WERI-Rb-1 (cell line): ENCODE data around the gene LBR.

Source experiments
- DNase-seq: peaks from one replicate; pipeline ENCODE4 v3.0.0-alpha.2; 2020
- H3K27ac ChIP-seq: fragments of 250-450 bp; sonication (Bioruptor Pico); 2 replicates; pipeline ENCODE4 v1.5.1; 2020; ENCODE audit warnings: mild to moderate bottlenecking, moderate library complexity
- H3K27me3 ChIP-seq: fragments of 250-450 bp; sonication (Bioruptor Pico); 2 replicates; pipeline ENCODE4 v1.5.1; 2021; ENCODE audit warnings: mild to moderate bottlenecking, low read depth, moderate library complexity; ENCODE audit not compliant: insufficient read depth, severe bottlenecking
- H3K36me3 ChIP-seq: fragments of 250-450 bp; sonication (Bioruptor Pico); 2 replicates; pipeline ENCODE4 v1.5.1; 2020; ENCODE audit warnings: mild to moderate bottlenecking, moderate library complexity
- H3K4me3 ChIP-seq: 2 replicates; pipeline ENCODE4 v1.5.1; 2011; ENCODE audit warnings: low read depth, mild to moderate bottlenecking, control low read depth, low read length
- H3K9me3 ChIP-seq: fragments of 250-450 bp; sonication (Bioruptor Pico); 2 replicates; pipeline ENCODE4 v1.5.1; 2021; ENCODE audit warnings: mild to moderate bottlenecking, moderate library complexity; ENCODE audit not compliant: severe bottlenecking
- TF ChIP-seq, protein P1 (sequence below): IDR thresholded peaks from 2 replicates; pipeline ENCODE4 v1.5.1; 2011; ENCODE audit warnings: low read depth, mild to moderate bottlenecking, control low read depth, inconsistent platforms, low read length

LBR gene

DNA sequence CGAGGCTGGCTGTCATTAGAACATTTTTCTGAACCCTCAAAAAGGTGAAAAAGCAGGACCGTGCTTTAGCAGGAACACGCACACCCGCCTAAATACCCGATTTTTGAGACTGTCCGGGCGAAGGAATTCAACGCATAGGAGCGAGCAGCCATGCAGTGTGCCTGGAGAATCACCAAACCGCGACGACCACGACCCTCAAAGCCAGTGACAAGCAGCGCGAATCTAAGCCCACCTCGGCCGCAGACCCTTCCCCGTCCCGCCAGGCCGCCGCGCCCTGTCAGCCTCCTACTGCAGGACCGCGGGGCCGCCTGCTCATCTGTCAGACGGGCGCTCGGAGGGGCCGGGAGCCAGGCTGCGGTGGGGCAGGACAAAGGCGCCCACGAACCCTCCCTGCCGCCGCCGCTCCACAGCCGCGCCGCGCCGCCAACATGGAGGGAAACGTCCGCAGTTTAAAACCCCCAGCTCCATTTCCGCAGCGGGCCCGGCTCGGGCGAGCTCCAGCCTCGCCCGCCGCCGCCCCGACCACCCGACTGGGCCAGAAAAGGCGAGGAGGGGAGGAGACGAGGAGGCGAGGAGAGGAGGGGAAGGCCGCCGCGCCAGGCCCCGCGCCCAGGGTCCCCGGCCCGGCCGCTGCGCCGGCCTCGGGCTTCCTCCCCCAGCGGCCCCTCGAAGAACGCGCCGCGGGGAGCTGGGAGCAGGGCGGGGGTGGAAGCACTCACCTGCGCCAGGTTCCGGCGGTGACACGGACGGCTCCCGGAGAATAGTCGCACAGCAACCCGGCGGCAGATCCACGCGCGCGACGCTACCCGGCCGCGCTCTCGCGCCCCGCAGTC is at the start of gene LBR:
Gene LBR, minus strand, starts transcription at position 804 of the 833 bp plus-strand sequence. CDS start 3,963 bp downstream, outside the sequence.
- no peaks in the 10 kb centered on the region for H3K27me3 ChIP-seq
- peaks cover 4% of the 10 kb centered on the region; the same call in 1 of the 2 replicates for H3K36me3 ChIP-seq
- no peak for DNase-seq
- H3K9me3 ChIP-seq: no peaks in the 10 kb centered on the region
- peak within 1 kb of the TSS; percentile 79 for H3K4me3 ChIP-seq
- H3K27ac ChIP-seq: peak within 1 kb of the TSS; percentile 93
- TF ChIP-seq, protein P1, sequence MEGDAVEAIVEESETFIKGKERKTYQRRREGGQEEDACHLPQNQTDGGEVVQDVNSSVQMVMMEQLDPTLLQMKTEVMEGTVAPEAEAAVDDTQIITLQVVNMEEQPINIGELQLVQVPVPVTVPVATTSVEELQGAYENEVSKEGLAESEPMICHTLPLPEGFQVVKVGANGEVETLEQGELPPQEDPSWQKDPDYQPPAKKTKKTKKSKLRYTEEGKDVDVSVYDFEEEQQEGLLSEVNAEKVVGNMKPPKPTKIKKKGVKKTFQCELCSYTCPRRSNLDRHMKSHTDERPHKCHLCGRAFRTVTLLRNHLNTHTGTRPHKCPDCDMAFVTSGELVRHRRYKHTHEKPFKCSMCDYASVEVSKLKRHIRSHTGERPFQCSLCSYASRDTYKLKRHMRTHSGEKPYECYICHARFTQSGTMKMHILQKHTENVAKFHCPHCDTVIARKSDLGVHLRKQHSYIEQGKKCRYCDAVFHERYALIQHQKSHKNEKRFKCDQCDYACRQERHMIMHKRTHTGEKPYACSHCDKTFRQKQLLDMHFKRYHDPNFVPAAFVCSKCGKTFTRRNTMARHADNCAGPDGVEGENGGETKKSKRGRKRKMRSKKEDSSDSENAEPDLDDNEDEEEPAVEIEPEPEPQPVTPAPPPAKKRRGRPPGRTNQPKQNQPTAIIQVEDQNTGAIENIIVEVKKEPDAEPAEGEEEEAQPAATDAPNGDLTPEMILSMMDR: no peak

DNA sequence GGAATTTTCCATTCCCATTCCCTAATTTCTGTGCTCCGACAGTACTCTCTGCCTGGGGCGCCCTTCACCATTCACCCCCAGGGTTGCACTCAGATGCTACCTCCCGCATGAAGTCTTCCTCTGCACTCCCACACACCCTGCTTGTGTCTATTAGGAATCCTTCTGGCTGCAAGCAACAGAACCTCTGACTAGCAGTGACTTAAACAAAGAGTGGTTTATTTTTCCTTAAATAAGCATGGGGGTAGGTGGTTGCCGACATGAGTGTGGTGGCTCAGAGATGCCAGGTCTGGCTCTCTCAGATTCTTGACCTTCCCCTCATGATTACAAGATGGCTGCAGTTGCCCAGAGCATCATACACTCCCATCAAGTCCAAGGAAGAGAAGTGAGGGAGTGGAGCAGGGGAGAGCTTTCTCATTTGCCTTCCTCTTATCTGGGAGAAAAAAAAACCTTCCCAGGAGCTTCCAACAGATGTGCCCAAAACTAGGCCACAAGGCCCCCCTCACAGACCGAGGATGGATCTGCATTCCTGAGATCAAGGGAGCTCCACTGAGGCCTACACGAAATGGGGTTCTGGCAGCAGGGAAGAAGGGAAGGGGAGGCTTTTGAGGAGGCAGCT is 49.6 kb upstream of the LBR start:
- TF ChIP-seq, protein P1: no peak
- H3K4me3 ChIP-seq: no peak overlapping the region
- no peak overlapping the region for H3K27ac ChIP-seq
- no peak for DNase-seq
- no peaks in the 10 kb centered on the region for H3K9me3 ChIP-seq
- no peaks in the 10 kb centered on the region for H3K36me3 ChIP-seq
- H3K27me3 ChIP-seq: no peaks in the 10 kb centered on the region

DNA sequence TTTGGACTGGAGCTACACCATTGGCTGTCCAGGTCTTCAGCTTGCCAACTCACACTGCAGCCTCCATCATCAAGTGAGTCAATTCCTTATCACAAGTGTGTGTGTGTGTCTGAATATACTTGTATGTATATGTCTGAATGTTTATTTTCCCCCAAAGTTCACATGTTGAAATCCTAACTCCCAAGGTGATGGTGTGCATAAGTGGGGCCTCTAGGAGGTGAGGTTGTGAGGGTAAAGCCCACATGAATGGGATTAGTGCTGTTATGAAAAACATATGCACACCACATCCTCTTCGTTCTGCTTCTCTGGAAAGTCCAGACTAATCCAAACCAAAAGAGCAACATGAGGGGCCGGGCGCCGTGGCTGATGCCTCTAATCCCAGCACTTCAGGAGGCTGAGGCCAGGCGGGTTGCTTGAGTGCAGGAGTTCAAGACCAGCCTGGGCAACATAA is 48.7 kb upstream of the LBR start:
- Histone ChIP-seq H3K4me3 (no peak overlapping the region), H3K27ac (no peak overlapping the region), H3K9me3 (no peaks in the 10 kb centered on the region), H3K36me3 (no peaks in the 10 kb centered on the region), H3K27me3 (no peaks in the 10 kb centered on the region)
- no peak for DNase-seq
- TF ChIP-seq, protein P1: no peak

DNA sequence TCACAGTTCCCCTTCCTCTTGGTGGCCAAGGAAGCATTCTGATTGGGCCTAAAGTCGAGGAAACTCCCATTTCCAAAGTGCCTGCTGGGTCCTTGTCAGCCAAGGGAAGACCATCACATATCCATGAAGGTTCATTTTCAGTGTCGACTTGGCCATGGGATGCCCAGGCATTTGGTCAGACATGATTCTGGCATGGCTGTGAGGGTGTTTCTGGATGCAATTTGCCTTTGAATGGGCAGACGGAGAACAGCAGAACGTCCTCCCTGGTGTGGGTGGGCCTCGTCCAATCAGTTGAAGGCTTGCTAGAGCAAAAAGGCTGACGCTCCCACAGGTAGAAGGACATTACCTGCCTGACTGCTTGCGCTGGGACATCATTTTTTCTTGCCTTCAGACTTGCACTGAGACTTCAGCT is 48.3 kb upstream of the LBR start:
- TF ChIP-seq, protein P1: no peak
- DNase-seq: no peak
- H3K36me3 ChIP-seq: no peaks in the 10 kb centered on the region
- no peak overlapping the region for H3K27ac ChIP-seq
- H3K9me3 ChIP-seq: no peaks in the 10 kb centered on the region
- H3K27me3 ChIP-seq: no peaks in the 10 kb centered on the region
- H3K4me3 ChIP-seq: no peak overlapping the region

DNA sequence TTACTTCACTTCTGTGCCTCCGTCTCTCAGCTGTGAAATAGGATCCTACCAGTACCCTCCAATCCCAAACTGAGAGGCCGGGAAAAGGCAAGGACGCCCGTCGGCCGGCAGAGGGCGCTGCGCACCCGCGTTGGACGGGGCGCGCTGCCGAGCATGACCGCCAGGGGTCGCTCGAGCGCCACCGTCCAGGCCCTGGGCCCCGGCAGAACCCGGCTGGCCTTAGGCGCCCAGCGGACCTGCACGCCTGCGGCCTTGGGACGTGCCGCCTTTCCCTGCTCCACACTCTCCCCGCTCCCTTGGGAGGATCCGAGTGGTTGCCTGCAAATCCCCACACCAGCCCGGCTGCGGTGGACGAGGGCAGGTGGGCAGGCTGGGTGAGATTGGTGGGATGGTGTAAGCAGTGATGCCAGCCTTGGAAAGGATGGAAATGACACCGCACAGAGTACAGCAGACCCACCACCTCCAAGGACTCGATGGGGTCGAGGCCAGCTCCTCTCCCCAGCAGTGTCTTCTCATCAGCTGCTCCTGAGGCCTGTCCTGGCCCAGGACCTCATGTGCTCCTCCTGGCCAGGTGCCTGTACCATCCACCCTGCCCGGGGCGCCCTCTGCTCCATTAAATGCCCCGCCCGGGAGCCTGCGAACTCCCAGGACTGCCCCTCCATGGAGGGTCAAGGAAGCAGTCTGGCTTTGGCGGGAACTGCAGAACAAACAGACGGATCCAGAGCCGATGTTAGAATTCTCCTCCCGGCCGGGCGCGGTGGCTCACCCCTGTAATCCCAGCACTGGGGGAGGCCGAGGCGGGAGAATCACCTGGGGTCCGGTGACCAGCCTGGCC is 47.4 kb upstream of the LBR start:
- TF ChIP-seq, protein P1: peak; percentile 94
- no peaks in the 10 kb centered on the region for H3K27me3 ChIP-seq
- peak; percentile 28 for DNase-seq
- no peaks in the 10 kb centered on the region for H3K36me3 ChIP-seq
- no peaks in the 10 kb centered on the region for H3K9me3 ChIP-seq
- H3K27ac ChIP-seq: no peak overlapping the region
- no peak overlapping the region for H3K4me3 ChIP-seq
